HepG2 (cell line): Measurements from ENCODE around the gene VWA7. TPM values are rescaled to one million over a fixed set of nuclear protein-coding genes. Genes with fewer than 3 reads are reported as not detected.

Experiments
- ATAC-seq: fragments of 200-7000 bp; cut with Tn5 transposase; 3 replicates; pipeline ENCODE4 v1.9.1; 2020; ENCODE audit warnings: mild to moderate bottlenecking, moderate library complexity
- BruUV-seq: library from RNA; stranded (reverse); fragments of 400-500 nt; replicated peaks from 2 replicates; lab custom pipeline; 2021; lab: Mats Ljungman, UMichigan
- CTCF ChIA-PET: fragments of 300-600 bp; formaldehyde crosslinking; extraction: SDS; loops from one replicate; lab custom pipeline; 2021; ENCODE audit warnings: low total read pairs, inconsistent platforms, low intra/inter-chr PET ratio; lab: Yijun Ruan, JAX
- POLR2A ChIA-PET: fragments of 350-600 bp; sonication (Branson Sonifier 250); formaldehyde crosslinking; loops from one replicate; lab custom pipeline; 2020; ENCODE audit warnings: antibody characterized with exemption, inconsistent platforms; lab: Yijun Ruan, JAX
- DNase-seq: peaks from one replicate; pipeline ENCODE4 v3.0.0-alpha.2; 2015; ENCODE audit warnings: low spot score
- FAIRE-seq: peaks from 3 replicates; lab custom pipeline; 2011; peaks lifted over from hg19 to GRCh38; lab: Jason Lieb, UNC
- H2AFZ ChIP-seq: one replicate; pipeline ENCODE4 v1.6.1; 2011; ENCODE audit warnings: low read length, inconsistent platforms
- H3K27ac ChIP-seq: fragments of 300-600 bp; 3 replicates; pipeline ENCODE4 v1.8.0; 2011; ENCODE audit warnings: mixed run types, mild to moderate bottlenecking, mixed read lengths, low read length, inconsistent platforms; ENCODE audit not compliant: insufficient read depth; ENCODE audit errors: extremely low read length
- H3K27me3 ChIP-seq, 2 experiments: fragments of 200-600 bp in 1 of 2; 2 replicates in 1 of 2; 3 replicates in 1 of 2; pipeline versions ENCODE4 v1.6.0 to v1.8.0; 2011; ENCODE audit warnings: low read length in 2 of 2, mild to moderate bottlenecking in 2 of 2, moderate library complexity in 2 of 2, inconsistent platforms in 1 of 2; ENCODE audit not compliant: insufficient read depth in 2 of 2, control insufficient read depth in 1 of 2
- H3K36me3 ChIP-seq, 2 experiments: fragments of 200-600 bp in 1 of 2; replicated peaks in 1 of 2; 2 replicates in 1 of 2; 3 replicates in 1 of 2; pipeline versions ENCODE4 v1.5.1 to v1.8.0; 2011; ENCODE audit warnings: low read length in 2 of 2, inconsistent platforms in 1 of 2; ENCODE audit not compliant: insufficient read depth in 2 of 2, control insufficient read depth in 1 of 2
- H3K4me1 ChIP-seq: 2 replicates; pipeline ENCODE4 v1.5.1; 2012; ENCODE audit warnings: low read length, inconsistent platforms; ENCODE audit not compliant: insufficient read depth
- H3K4me2 ChIP-seq: 2 replicates; pipeline ENCODE4 v1.6.0; 2011; ENCODE audit warnings: low read depth, low read length, inconsistent platforms
- H3K4me3 ChIP-seq, 3 experiments: fragments of 200-600 bp in 1 of 3; sonication (generic), shearing (Covaris generic) in 1 of 3; replicated peaks in 1 of 3; 2 replicates each; pipeline ENCODE4 v1.5.1; 2011 to 2016; ENCODE audit warnings: low read length in 3 of 3, inconsistent platforms in 2 of 3, low read depth in 2 of 3, mild to moderate bottlenecking in 2 of 3, control low read depth in 1 of 3, mixed read lengths in 1 of 3; ENCODE audit not compliant: insufficient read depth in 1 of 3
- H3K79me2 ChIP-seq: one replicate; pipeline ENCODE4 v1.6.1; 2011; ENCODE audit warnings: low read length, inconsistent platforms; ENCODE audit not compliant: insufficient read depth
- H3K9ac ChIP-seq: 2 replicates; pipeline ENCODE4 v1.6.0; 2011; ENCODE audit warnings: mild to moderate bottlenecking, low read depth, low read length, inconsistent platforms; ENCODE audit not compliant: insufficient read depth
- H3K9me3 ChIP-seq: 2 replicates; pipeline ENCODE4 v1.5.1; 2012; ENCODE audit warnings: mild to moderate bottlenecking, low read length
- H4K20me1 ChIP-seq: 2 replicates; pipeline ENCODE4 v1.6.0; 2011; ENCODE audit warnings: inconsistent platforms, mild to moderate bottlenecking, low read length, moderate library complexity; ENCODE audit not compliant: insufficient read depth
- DNMT3B ChIP-seq: conservative IDR thresholded peaks from 2 replicates; pipeline ENCODE4 v1.6.1; 2016; ENCODE audit warnings: missing biosample characterization, control low read depth
- FOXO4 ChIP-seq: sonication (generic); formaldehyde crosslinking; conservative IDR thresholded peaks from 2 replicates; pipeline ENCODE4 v1.8.1; 2023; ENCODE audit warnings: missing genetic modification reagents
- JUNB ChIP-seq: sonication (generic); formaldehyde crosslinking; IDR thresholded peaks from 2 replicates; pipeline ENCODE4 v1.8.0; 2022; ENCODE audit warnings: missing genetic modification reagents, mild to moderate bottlenecking, borderline replicate concordance
- PRDM15 ChIP-seq: sonication (generic); formaldehyde crosslinking; IDR thresholded peaks from 2 replicates; pipeline ENCODE4 v1.4.0; 2020; ENCODE audit warnings: missing genetic modification reagents
- RNF2 ChIP-seq: fragments of 450-650 bp; conservative IDR thresholded peaks from 2 replicates; pipeline ENCODE4 v1.6.1; 2016; ENCODE audit warnings: low read depth
- SNAPC4 ChIP-seq: sonication (generic); formaldehyde crosslinking; IDR thresholded peaks from 2 replicates; pipeline ENCODE4 v1.4.0; 2020; ENCODE audit warnings: mild to moderate bottlenecking, missing genetic modification reagents
- ZFAT ChIP-seq: sonication (generic); formaldehyde crosslinking; conservative IDR thresholded peaks from 2 replicates; pipeline ENCODE4 v1.8.1; 2023; ENCODE audit warnings: missing genetic modification reagents, inconsistent platforms
- ZFP36L1 ChIP-seq: sonication (generic); formaldehyde crosslinking; IDR thresholded peaks from 2 replicates; pipeline ENCODE4 v1.8.0; 2022; ENCODE audit warnings: mild to moderate bottlenecking, missing genetic modification reagents, moderate library complexity
- ZNF12 ChIP-seq: sonication (generic); formaldehyde crosslinking; IDR thresholded peaks from 2 replicates; pipeline ENCODE4 v1.5.0; 2020; ENCODE audit warnings: missing genetic modification reagents
- ZNF362 ChIP-seq: sonication (generic); formaldehyde crosslinking; IDR thresholded peaks from 2 replicates; pipeline ENCODE4 v1.4.0; 2020; ENCODE audit warnings: missing genetic modification reagents, mild to moderate bottlenecking, borderline replicate concordance
- ZSCAN29 ChIP-seq: sonication (generic); formaldehyde crosslinking; conservative IDR thresholded peaks from 2 replicates; pipeline ENCODE4 v1.4.0; 2020; ENCODE audit warnings: mild to moderate bottlenecking, missing genetic modification reagents
- WGBS: methylation state at CpG from one replicate; pipeline ENCODE4 v1.1.6; 2017; ENCODE audit warnings: low lambda C conversion rate; 5-methylcytosine and 5-hydroxymethylcytosine counted together
- in situ Hi-C: cut with HindIII; loops from 2 replicates; pipeline ENCODE4 v1.10.0; 2017; ENCODE audit warnings: low pct_unique_long_range_greater_than_20kb; ENCODE audit not compliant: extremely low pct_ligation_motif_present
- intact Hi-C: fragments of 100-400 bp; cut with micrococcal nuclease; formaldehyde crosslinking; loops from one replicate; pipeline ENCODE4 v1.10.0; 2022; ENCODE audit not compliant: unreplicated experiment
- polyA plus RNA-seq, 8 experiments: library from polyadenylated mRNA; depleted of rRNA in 3 of 8; stranded (reverse) in 7 of 8; unstranded in 1 of 8; fragments of >200 nt; fragmentation: Illumina TruSeq in 4 of 8; extraction: Trizol in 4 of 8; gene quantifications; 2 replicates each; pipeline versions ENCODE4 v1.2.1 to v1.2.3, GENCODE V29; 2011 to 2016; ENCODE audit warnings: low read depth in 4 of 8, missing spikeins in 1 of 8, mixed read lengths in 1 of 8; ENCODE audit not compliant: insufficient read depth in 1 of 8
- total RNA-seq, 5 experiments: library from RNA; depleted of rRNA; stranded (reverse); fragments of >200 nt; fragmentation: Illumina TruSeq; extraction: Trizol; gene quantifications; 2 replicates each; pipeline ENCODE4 v1.2.3, GENCODE V29; 2016; ENCODE audit warnings: low read depth in 1 of 5

VWA7 gene
- total and polyA plus RNA-seq, 2 of the 13 experiments (the other 11 are each of a cell fraction or from before 2014, with no cell fraction given) = 0.86 to 3.3 TPM

- H3K9me3 ChIP-seq = no peaks in the 10 kb centered on the region
- WGBS = 28% methylated on average over 3 of the region's 4 CpGs
- H4K20me1 ChIP-seq = no peaks in the 10 kb centered on the region
- in situ Hi-C loops = no loop called here
- peaks cover 7% of the 10 kb centered on the region in 2 experiments; a peak in 4 of 5 replicates for H3K36me3 ChIP-seq
- H3K27me3 ChIP-seq = no peaks in the 10 kb centered on the region
- peak overlapping the region; percentile 88 for H3K4me2 ChIP-seq
- H3K4me3 ChIP-seq = peak overlapping the region in 2 of 3 experiments; percentile 35 to 72; a peak in 4 of 6 replicates
- BruUV-seq = no TSS peak
- H3K79me2 ChIP-seq = no peaks in the 10 kb centered on the region
- CTCF ChIA-PET = no interaction called here
- no peak overlapping the region for H2AFZ ChIP-seq
- DNase-seq (no peak), ATAC-seq (peak; percentile 30), FAIRE-seq (peak; percentile 37)
- POLR2A ChIA-PET = interaction anchor here (0.9 to 9.0 kb wide), 20 partner anchors 9 to 176 kb away, joined by 3 to 279 read pairs (median 6); partner anchors contain the start of genes ABHD16A, APOM, BAG6 and CLIC1
- no peak overlapping the region for H3K27ac ChIP-seq
- peak overlapping the region; percentile 62; the same call in 1 of the 2 replicates for H3K9ac ChIP-seq
- intact Hi-C loops = loop anchor here (10.0 kb wide), 1 partner anchor 150 kb away; the partner anchor contains the start of gene C2
- peaks cover 59% of the 10 kb centered on the region for H3K4me1 ChIP-seq
- TF ChIP-seq DNMT3B (CRISPR knock-in tag) = no peak
- no peak for TF ChIP-seq ZSCAN29 (CRISPR knock-in tag)
- TF ChIP-seq ZNF12 = no peak
- TF ChIP-seq JUNB (CRISPR knock-in tag) = no peak
- TF ChIP-seq ZNF362 = no peak
- TF ChIP-seq SNAPC4 = no peak
- no peak for TF ChIP-seq ZFP36L1 (CRISPR knock-in tag)
- TF ChIP-seq PRDM15 (CRISPR knock-in tag) = peak; percentile 79
- no peak for TF ChIP-seq ZFAT (CRISPR knock-in tag)
- peak; percentile 95 for TF ChIP-seq FOXO4
- TF ChIP-seq RNF2 = no peak
- TF ChIP-seq, all 625 proteins: peak for 2
Measured at GRCh38 chr6:31775184-31775583, 1.9 kb downstream of the VWA7 start.
